ENCODE results near the gene TPGS2. TPM values are rescaled to one million over a fixed set of nuclear protein-coding genes. Genes with fewer than 3 reads are reported as not detected.
"Not testable (repeated sequence)": the region's sequence is repeated elsewhere in the genome, so short reads cannot be mapped to it uniquely, and the experiment has no call there.

Gene TPGS2
- total RNA-seq, 1 donor from 2014 or later, result 25.4 TPM

GRCh38 chr18:36821681-36822080 is 7.1 kb downstream of the TPGS2 start:
- Histone ChIP-seq H3K4me1 (peaks cover 4% of the 10 kb centered on the region), H3K27ac (replicated peaks) (no peak overlapping the region), H3K36me3 (peaks cover 26% of the 10 kb centered on the region), H3K27me3 (ENCODE audit: low read depth) (no peaks in the 10 kb centered on the region), H3K9me3 (replicated peaks) (no peaks in the 10 kb centered on the region), H3K4me3 (no peak overlapping the region)
- intact Hi-C loops (cut with micrococcal nuclease), result no loop called here
- no peak for DNase-seq
- TF ChIP-seq, protein P1, sequence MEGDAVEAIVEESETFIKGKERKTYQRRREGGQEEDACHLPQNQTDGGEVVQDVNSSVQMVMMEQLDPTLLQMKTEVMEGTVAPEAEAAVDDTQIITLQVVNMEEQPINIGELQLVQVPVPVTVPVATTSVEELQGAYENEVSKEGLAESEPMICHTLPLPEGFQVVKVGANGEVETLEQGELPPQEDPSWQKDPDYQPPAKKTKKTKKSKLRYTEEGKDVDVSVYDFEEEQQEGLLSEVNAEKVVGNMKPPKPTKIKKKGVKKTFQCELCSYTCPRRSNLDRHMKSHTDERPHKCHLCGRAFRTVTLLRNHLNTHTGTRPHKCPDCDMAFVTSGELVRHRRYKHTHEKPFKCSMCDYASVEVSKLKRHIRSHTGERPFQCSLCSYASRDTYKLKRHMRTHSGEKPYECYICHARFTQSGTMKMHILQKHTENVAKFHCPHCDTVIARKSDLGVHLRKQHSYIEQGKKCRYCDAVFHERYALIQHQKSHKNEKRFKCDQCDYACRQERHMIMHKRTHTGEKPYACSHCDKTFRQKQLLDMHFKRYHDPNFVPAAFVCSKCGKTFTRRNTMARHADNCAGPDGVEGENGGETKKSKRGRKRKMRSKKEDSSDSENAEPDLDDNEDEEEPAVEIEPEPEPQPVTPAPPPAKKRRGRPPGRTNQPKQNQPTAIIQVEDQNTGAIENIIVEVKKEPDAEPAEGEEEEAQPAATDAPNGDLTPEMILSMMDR (IDR thresholded peaks at IDR 0.05; ENCODE audit: borderline replicate concordance), result no peak

DNA sequence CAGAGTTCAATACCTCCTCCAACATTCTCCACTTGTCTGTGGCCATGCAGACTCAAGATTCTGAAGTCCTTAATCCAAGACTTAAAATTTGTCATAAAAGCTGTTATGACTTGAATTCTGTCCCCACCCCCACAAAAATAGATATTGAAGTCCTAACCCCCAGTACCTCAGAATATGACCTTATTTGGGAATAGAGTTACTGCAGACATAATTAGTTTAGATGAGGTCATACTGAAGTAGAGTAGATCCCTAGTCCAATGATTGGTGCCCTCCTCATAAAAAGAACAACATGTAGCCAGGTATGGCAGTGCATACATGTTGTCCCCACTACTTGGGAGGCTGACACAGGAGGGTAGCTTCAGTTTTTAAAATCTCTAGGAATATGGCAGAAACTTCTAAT is 9.2 kb downstream of the TPGS2 start:
- Histone ChIP-seq H3K4me1 (peaks cover 14% of the 10 kb centered on the region), H3K27me3 (ENCODE audit: low read depth) (no peaks in the 10 kb centered on the region), H3K9me3 (replicated peaks) (no peaks in the 10 kb centered on the region), H3K4me3 (no peak overlapping the region), H3K36me3 (peaks cover 26% of the 10 kb centered on the region), H3K27ac (replicated peaks) (no peak overlapping the region)
- no peak for DNase-seq
- TF ChIP-seq, protein P1 (IDR thresholded peaks at IDR 0.05; ENCODE audit: borderline replicate concordance), result no peak
- intact Hi-C loops (cut with micrococcal nuclease), result loop anchor here (10.0 kb wide), 1 partner anchor 65 kb away; no protein-coding TSS in a partner anchor

DNA sequence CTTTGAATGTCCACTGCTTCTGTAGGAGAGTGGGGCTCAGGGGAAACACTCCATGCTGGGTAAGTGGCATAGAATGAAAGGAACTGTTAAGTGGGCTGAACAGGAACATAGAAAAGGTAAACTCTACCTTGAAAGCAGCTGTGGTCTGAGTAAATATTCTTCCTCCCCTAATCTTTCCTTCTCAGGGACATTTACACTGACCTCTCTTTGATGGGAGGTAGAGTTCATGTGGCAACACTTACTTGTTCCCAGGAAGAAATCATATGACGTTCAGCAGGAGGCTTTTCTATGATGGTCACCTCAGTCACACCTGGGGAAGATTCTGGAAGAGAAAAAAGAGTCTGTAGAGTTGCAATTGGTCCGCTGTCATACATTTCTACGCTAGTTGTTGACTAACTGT is 10.2 kb downstream of the TPGS2 start:
- TF ChIP-seq, protein P1 (IDR thresholded peaks at IDR 0.05; ENCODE audit: borderline replicate concordance), result no peak
- no peak for DNase-seq
- no peak overlapping the region for H3K27ac ChIP-seq (replicated peaks)
- H3K27me3 ChIP-seq (ENCODE audit: low read depth), result no peaks in the 10 kb centered on the region
- intact Hi-C loops (cut with micrococcal nuclease), result loop anchor here (10.0 kb wide), 1 partner anchor 64 kb away; no protein-coding TSS in a partner anchor
- peaks cover 20% of the 10 kb centered on the region for H3K4me1 ChIP-seq
- peaks cover 26% of the 10 kb centered on the region for H3K36me3 ChIP-seq
- no peaks in the 10 kb centered on the region for H3K9me3 ChIP-seq (replicated peaks)
- no peak overlapping the region for H3K4me3 ChIP-seq

DNA sequence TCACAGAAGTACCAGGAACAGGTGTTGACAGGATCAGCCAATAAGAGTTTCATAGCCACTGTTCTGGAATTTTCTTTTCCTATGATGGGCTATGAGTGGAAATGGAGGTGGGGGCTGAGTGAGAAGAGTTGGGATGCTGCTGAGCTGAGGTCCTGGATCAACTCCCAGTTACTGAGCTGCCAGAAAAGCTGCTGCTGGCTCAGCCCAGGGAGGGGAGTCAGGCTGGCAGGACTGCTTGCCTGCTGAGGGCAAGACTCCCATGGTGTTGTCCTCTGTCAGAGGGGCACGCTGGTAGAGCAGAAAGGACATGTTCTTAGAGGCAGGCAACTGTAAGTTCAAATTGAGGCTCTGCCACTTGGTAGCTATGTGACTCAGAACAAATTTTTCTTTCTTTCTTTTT is 11.8 kb downstream of the TPGS2 start:
- Histone ChIP-seq H3K9me3 (replicated peaks) (no peaks in the 10 kb centered on the region), H3K4me1 (peaks cover 24% of the 10 kb centered on the region), H3K36me3 (peaks cover 19% of the 10 kb centered on the region), H3K4me3 (no peak overlapping the region), H3K27ac (replicated peaks) (no peak overlapping the region), H3K27me3 (ENCODE audit: low read depth) (no peaks in the 10 kb centered on the region)
- TF ChIP-seq, protein P1 (IDR thresholded peaks at IDR 0.05; ENCODE audit: borderline replicate concordance), result no peak
- intact Hi-C loops (cut with micrococcal nuclease), result loop anchor here (10.0 kb wide), 1 partner anchor 62 kb away; no protein-coding TSS in a partner anchor
- peak; percentile 18 for DNase-seq

DNA sequence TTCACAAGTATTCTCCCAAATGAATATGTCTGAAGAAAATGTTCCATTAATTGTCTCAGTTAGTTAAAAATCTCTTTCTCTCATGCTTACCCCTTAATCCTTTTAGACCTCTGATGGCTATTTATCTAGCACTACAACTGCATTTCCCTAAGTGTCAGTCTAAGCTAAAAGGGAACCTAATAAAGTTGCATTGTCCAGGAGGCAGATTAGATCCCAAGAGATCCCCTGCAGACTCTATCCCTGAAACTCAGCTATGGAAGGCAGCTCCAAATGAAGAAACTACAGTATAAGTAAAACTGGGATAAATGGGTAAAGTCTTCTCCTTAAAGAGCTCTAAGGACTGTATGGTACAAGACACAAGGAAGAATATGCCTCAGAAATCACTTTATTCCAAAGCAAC is 12.7 kb downstream of the TPGS2 start:
- not testable (repeated sequence) for H3K27me3 ChIP-seq (ENCODE audit: low read depth); H3K27ac ChIP-seq (replicated peaks); H3K9me3 ChIP-seq (replicated peaks); DNase-seq; H3K4me3 ChIP-seq
- Histone ChIP-seq H3K36me3 (peaks cover 19% of the 10 kb centered on the region), H3K4me1 (peaks cover 27% of the 10 kb centered on the region)
- intact Hi-C loops (cut with micrococcal nuclease), result loop anchor here (10.0 kb wide), 1 partner anchor 61 kb away; no protein-coding TSS in a partner anchor

DNA sequence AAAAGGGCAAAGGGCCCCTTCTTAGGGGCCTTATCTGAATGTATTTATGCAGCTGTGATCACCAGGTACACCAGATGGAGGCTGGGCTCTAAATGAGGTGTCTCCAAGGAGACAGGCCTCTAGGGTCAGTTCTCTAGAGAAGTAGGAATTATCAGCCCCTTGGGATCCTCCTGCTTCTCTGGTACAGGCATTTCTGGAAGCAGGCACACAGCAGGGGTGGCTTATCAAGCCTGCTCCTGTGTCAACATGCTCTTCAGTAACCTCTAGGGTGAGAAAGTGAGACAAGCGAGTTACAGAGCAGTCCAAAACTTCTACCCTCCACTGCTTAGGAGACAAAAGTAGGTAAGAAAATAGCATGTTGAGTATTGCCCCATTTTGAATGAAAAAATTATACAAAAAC is 13.8 kb downstream of the TPGS2 start:
- no peaks in the 10 kb centered on the region for H3K9me3 ChIP-seq (replicated peaks)
- TF ChIP-seq, protein P1 (IDR thresholded peaks at IDR 0.05; ENCODE audit: borderline replicate concordance), result no peak
- peaks cover 19% of the 10 kb centered on the region for H3K36me3 ChIP-seq
- peak overlapping the region; percentile 13 for H3K27ac ChIP-seq (replicated peaks)
- H3K27me3 ChIP-seq (ENCODE audit: low read depth), result no peaks in the 10 kb centered on the region
- intact Hi-C loops (cut with micrococcal nuclease), result loop anchor here (10.0 kb wide), 1 partner anchor 60 kb away; no protein-coding TSS in a partner anchor
- H3K4me3 ChIP-seq, result no peak overlapping the region
- peaks cover 27% of the 10 kb centered on the region for H3K4me1 ChIP-seq
- DNase-seq, result no peak

Data from left ventricle myocardium inferior (tissue), 1 donor.